B cell (primary cell): ENCODE data around the gene ASPHD1. TPM values are rescaled to one million over a fixed set of nuclear protein-coding genes. Genes with fewer than 3 reads are reported as not detected.

Experiments used
- ATAC-seq: fragments of 200-7000 bp; cut with Tn5 transposase; one replicate; pipeline ENCODE4 v1.10.0; 2021; ENCODE audit warnings: low read depth, mild to moderate bottlenecking, moderate number of reproducible peaks, moderate library complexity
- CTCF ChIA-PET: fragments of 350-600 bp; sonication (Branson Sonifier 250); formaldehyde crosslinking; loops from one replicate; lab custom pipeline; 2021; ENCODE audit warnings: antibody characterized with exemption, inconsistent platforms; lab: Charles Lee
- POLR2A ChIA-PET: fragments of 350-600 bp; sonication (Branson Sonifier 250); formaldehyde crosslinking; loops from one replicate; lab custom pipeline; 2021; ENCODE audit warnings: antibody characterized with exemption; lab: Charles Lee
- DNase-seq: peaks from one replicate; pipeline ENCODE4 v3.0.0; 2013
- H2AFZ ChIP-seq: 2 replicates; pipeline ENCODE4 v1.6.1; 2012; ENCODE audit warnings: mild to moderate bottlenecking, low read depth, low read length; ENCODE audit not compliant: insufficient read depth, poor library complexity, severe bottlenecking
- H3K27ac ChIP-seq, 2 donors: 1 replicate in 1 of 2; 2 replicates in 1 of 2; pipeline ENCODE4 v1.5.1; 2012 to 2013; ENCODE audit warnings: low read length in 2 of 2, mild to moderate bottlenecking in 2 of 2, moderate library complexity in 1 of 2
- H3K27me3 ChIP-seq, 4 experiments: fragments of 200-600 bp in 1 of 4; sonication (generic) in 1 of 4; replicated peaks in 1 of 4; 1 replicate in 2 of 4; 2 replicates in 2 of 4; pipeline versions ENCODE4 v1.6.1 to v1.7.0; 2013 to 2016; ENCODE audit warnings: low read length in 3 of 4, mild to moderate bottlenecking in 2 of 4, mixed read lengths in 1 of 4, moderate library complexity in 1 of 4; ENCODE audit not compliant: insufficient read depth in 4 of 4, control insufficient read depth in 3 of 4; ENCODE audit errors: control extremely low read depth in 1 of 4
- H3K36me3 ChIP-seq, 2 experiments: replicated peaks in 1 of 2; 1 replicate in 1 of 2; 2 replicates in 1 of 2; pipeline versions ENCODE4 v1.6.1 to v1.7.1; 2013; ENCODE audit warnings: low read length in 1 of 2; ENCODE audit not compliant: insufficient read depth in 2 of 2, control insufficient read depth in 1 of 2; ENCODE audit errors: control extremely low read depth in 1 of 2, extremely low read depth in 1 of 2
- H3K4me1 ChIP-seq, 2 donors: fragments of 200-600 bp in 1 of 2; sonication (generic) in 1 of 2; 1 replicate in 1 of 2; 2 replicates in 1 of 2; pipeline versions ENCODE4 v1.5.1 to v1.6.1; 2013 to 2017; ENCODE audit warnings: low read length in 2 of 2; ENCODE audit not compliant: control insufficient read depth in 2 of 2, insufficient read depth in 2 of 2
- H3K4me2 ChIP-seq: replicated peaks from 2 replicates; pipeline ENCODE3; 2012; ENCODE audit warnings: mild to moderate bottlenecking, low read depth, low read length; ENCODE audit not compliant: poor library complexity, severe bottlenecking
- H3K4me3 ChIP-seq, 5 experiments: fragments of 200-600 bp in 1 of 5; sonication (generic) in 1 of 5; 1 replicate in 3 of 5; 2 replicates in 2 of 5; pipeline versions ENCODE4 v1.5.1 to v1.7.0; 2011 to 2016; ENCODE audit warnings: low read length in 4 of 5, mild to moderate bottlenecking in 4 of 5, low read depth in 2 of 5, control low read depth in 1 of 5, moderate library complexity in 1 of 5; ENCODE audit not compliant: insufficient read depth in 1 of 5; ENCODE audit errors: control extremely low read depth in 1 of 5, extremely low read depth in 1 of 5
- H3K79me2 ChIP-seq: fragments of 200-600 bp; sonication (generic); one replicate; pipeline ENCODE4 v1.6.0; 2016; ENCODE audit warnings: low read length; ENCODE audit not compliant: control insufficient read depth, insufficient read depth
- H3K9ac ChIP-seq: fragments of 200-600 bp; sonication (generic); 2 replicates; pipeline ENCODE4 v1.6.1; 2017; ENCODE audit warnings: mild to moderate bottlenecking, low read length, moderate library complexity
- H3K9me3 ChIP-seq, 3 donors: one replicate each; pipeline versions ENCODE4 v1.6.1 to v1.7.1; 2013; ENCODE audit warnings: low read length in 2 of 3; ENCODE audit not compliant: control insufficient read depth in 2 of 3, insufficient read depth in 1 of 3; ENCODE audit errors: control extremely low read depth in 1 of 3
- H4K20me1 ChIP-seq: 2 replicates; pipeline ENCODE4 v1.6.0; 2012; ENCODE audit warnings: mild to moderate bottlenecking, low read length; ENCODE audit not compliant: insufficient read depth, control insufficient read depth, poor library complexity, severe bottlenecking
- H3K27ac Mint-ChIP-seq: one replicate; pipeline ENCODE4 v1.8.0; 2021; ENCODE audit warnings: mixed read lengths
- H3K27me3 Mint-ChIP-seq: one replicate; pipeline ENCODE4 v1.8.0; 2021; ENCODE audit warnings: mixed read lengths
- H3K4me1 Mint-ChIP-seq: one replicate; pipeline ENCODE4 v1.8.0; 2021; ENCODE audit warnings: mixed read lengths
- H3K4me3 Mint-ChIP-seq: one replicate; pipeline ENCODE4 v1.8.0; 2021; ENCODE audit warnings: mixed read lengths
- H3K9me3 Mint-ChIP-seq: one replicate; pipeline ENCODE4 v1.8.0; 2022; ENCODE audit warnings: mixed read lengths; ENCODE audit not compliant: insufficient read depth
- CTCF ChIP-seq: fragments of 200-600 bp; IDR thresholded peaks from one replicate; pipeline ENCODE4 v1.8.0; 2022; ENCODE audit warnings: antibody characterized with exemption, mild to moderate bottlenecking
- EZH2 ChIP-seq: IDR thresholded peaks from 2 replicates; pipeline ENCODE4 v1.6.1; 2012; ENCODE audit warnings: borderline replicate concordance, low read depth, mild to moderate bottlenecking, moderate library complexity, low read length; ENCODE audit not compliant: insufficient read depth, poor library complexity, severe bottlenecking
- WGBS: methylation state at CpG from one replicate; pipeline ENCODE4 v1.1.5; 2013; ENCODE audit warnings: missing lambda C conversion rate; ENCODE audit not compliant: insufficient coverage; 5-methylcytosine and 5-hydroxymethylcytosine counted together
- intact Hi-C: fragments of 100-400 bp; cut with micrococcal nuclease; formaldehyde crosslinking; loops from one replicate; pipeline ENCODE4 v1.10.0; 2022
- polyA plus RNA-seq: library from polyadenylated mRNA; depleted of rRNA; stranded (reverse); fragments of >200 nt; gene quantifications from 2 replicates; pipeline ENCODE4 v1.2.3, GENCODE V29; 2012
- total RNA-seq, 2 donors: library from RNA; stranded (reverse); fragments of 120-200 nt in 1 of 2; gene quantifications; 1 replicate in 1 of 2; 2 replicates in 1 of 2; pipeline versions ENCODE4 v1.2.3 to v1.2.4, GENCODE V29; 2013 to 2022

The ASPHD1 gene
- total and polyA plus RNA-seq, 2 donors (not counting 1 experiment from before 2014, with no cell fraction given) = not detected

- intact Hi-C loops = loop anchor here (10.0 kb wide), 1 partner anchor 213 kb away; no protein-coding TSS in a partner anchor
- DNase-seq = no peak
- H4K20me1 ChIP-seq = no peaks in the 10 kb centered on the region
- Mint-ChIP-seq H3K27ac (no peak overlapping the region), H3K27me3 (no peaks in the 10 kb centered on the region), H3K4me1 (peaks cover 3% of the 10 kb centered on the region), H3K9me3 (no peaks in the 10 kb centered on the region), H3K4me3 (no peak overlapping the region)
- ChIA-PET POLR2A (interaction anchor here (0.5 to 0.6 kb wide), 2 partner anchors 85 to 1577 kb away, joined by 4 read pairs; no protein-coding TSS in a partner anchor), CTCF (no interaction called here)
- 89% methylated on average over 1 of the region's 2 CpGs for WGBS
- no peak overlapping the region for H3K27ac ChIP-seq
- H3K4me2 ChIP-seq = no peak overlapping the region
- no peaks in the 10 kb centered on the region for H3K9me3 ChIP-seq
- peaks cover 0 to 3% of the 10 kb centered on the region in 2 experiments for H3K36me3 ChIP-seq
- H3K79me2 ChIP-seq = no peaks in the 10 kb centered on the region
- no peaks in the 10 kb centered on the region for H3K4me1 ChIP-seq
- H3K9ac ChIP-seq = no peak overlapping the region
- H3K27me3 ChIP-seq = no peaks in the 10 kb centered on the region
- no peak overlapping the region for H3K4me3 ChIP-seq
- H2AFZ ChIP-seq = no peak overlapping the region
- ATAC-seq = no peak
- TF ChIP-seq CTCF = no peak
- TF ChIP-seq EZH2 = no peak
Observed at GRCh38 chr16:29907973-29908372, 7.7 kb downstream of the ASPHD1 start.

DNA sequence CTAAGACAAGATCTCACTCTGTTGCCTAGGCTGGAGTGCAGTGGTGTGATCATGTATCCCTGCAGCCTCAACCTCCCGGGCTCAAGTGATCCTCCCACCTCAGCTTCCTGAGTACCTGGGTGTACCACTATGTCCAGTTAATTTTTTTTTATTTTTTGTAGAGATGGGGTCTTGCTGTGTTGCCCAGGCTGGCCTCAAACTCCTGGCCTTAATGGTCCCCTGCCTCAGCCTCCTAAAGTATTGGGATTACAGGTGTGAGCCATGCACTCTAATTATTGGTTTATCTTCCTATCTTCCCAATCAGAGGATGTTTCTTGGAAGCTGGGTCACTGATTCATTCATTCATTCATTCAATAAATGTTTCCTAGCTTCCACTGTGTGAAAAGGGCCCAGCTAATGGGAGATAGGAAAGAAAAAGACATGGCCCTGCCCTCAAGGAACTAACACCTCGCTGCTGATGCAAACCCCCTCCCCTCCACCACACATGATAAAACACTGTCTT, 8.5 kb downstream of the ASPHD1 start:
- H3K27ac Mint-ChIP-seq = no peak overlapping the region
- CTCF ChIA-PET = no interaction called here
- Histone ChIP-seq H3K79me2 (no peaks in the 10 kb centered on the region), H3K27ac (no peak overlapping the region), H3K36me3 (peaks cover 0 to 10% of the 10 kb centered on the region in 2 experiments), H3K4me1 (no peaks in the 10 kb centered on the region), H3K4me2 (no peak overlapping the region), H3K9me3 (no peaks in the 10 kb centered on the region), H3K4me3 (no peak overlapping the region), H3K9ac (no peak overlapping the region), H3K27me3 (no peaks in the 10 kb centered on the region), H2AFZ (no peak overlapping the region), H4K20me1 (no peaks in the 10 kb centered on the region)
- H3K9me3 Mint-ChIP-seq = no peaks in the 10 kb centered on the region
- DNase-seq (no peak), ATAC-seq (no peak)
- H3K4me3 Mint-ChIP-seq = no peak overlapping the region
- intact Hi-C loops = loop anchor here (10.0 kb wide), 1 partner anchor 214 kb away; no protein-coding TSS in a partner anchor
- no peaks in the 10 kb centered on the region for H3K27me3 Mint-ChIP-seq
- POLR2A ChIA-PET = interaction anchor here (0.5 kb wide), 1 partner anchor 1577 kb away, joined by 4 read pairs; no protein-coding TSS in a partner anchor
- no CpG with 5 or more reads among the region's 2 CpGs for WGBS
- TF ChIP-seq CTCF = no peak
- TF ChIP-seq EZH2 = no peak
- peaks cover 3% of the 10 kb centered on the region for H3K4me1 Mint-ChIP-seq
